Lower lobe of right lung (tissue), 2 donors: ENCODE measurements around the gene TSC22D1. TPM values are rescaled to one million over a fixed set of nuclear protein-coding genes. Genes with fewer than 3 reads are reported as not detected.

ENCODE experiments used
- ATAC-seq, 2 donors: fragments of 200-7000 bp; cut with Tn5 transposase; one replicate each; pipeline ENCODE4 v1.9.1; 2020 to 2022; ENCODE audit warnings: mild to moderate bottlenecking in 2 of 2, moderate library complexity in 2 of 2
- DNase-seq: peaks from one replicate; pipeline ENCODE4 v3.0.0-alpha.2; 2020
- H3K27ac ChIP-seq: fragments of 200-600 bp; one replicate; pipeline ENCODE4 v1.8.0; 2022
- H3K27me3 ChIP-seq: fragments of 200-600 bp; one replicate; pipeline ENCODE4 v1.8.0; 2022; ENCODE audit warnings: low read depth
- H3K36me3 ChIP-seq: fragments of 200-600 bp; one replicate; pipeline ENCODE4 v1.8.0; 2022; ENCODE audit warnings: mild to moderate bottlenecking
- H3K4me1 ChIP-seq: fragments of 200-600 bp; one replicate; pipeline ENCODE4 v1.8.0; 2022
- H3K4me3 ChIP-seq: fragments of 200-600 bp; one replicate; pipeline ENCODE4 v1.8.0; 2022; ENCODE audit warnings: mild to moderate bottlenecking
- H3K9me3 ChIP-seq: fragments of 200-600 bp; one replicate; pipeline ENCODE4 v1.8.0; 2022
- intact Hi-C: fragments of 100-400 bp; cut with DNase I; formaldehyde crosslinking; loops from one replicate; pipeline ENCODE4 v1.11.0; 2022
- total RNA-seq: library from RNA; stranded (reverse); fragmentation: NEBNext Ultra II Directional; extraction: Animal tissue kit (Norgen Biotek cat#: 25700); gene quantifications from one replicate; pipeline ENCODE4 v1.2.1, GENCODE V29; 2021
- TF ChIP-seq, protein P1 (sequence below): fragments of 200-600 bp; IDR thresholded peaks from one replicate; pipeline ENCODE4 v1.8.0; 2022; ENCODE audit warnings: antibody characterized with exemption, mild to moderate bottlenecking
- donor health status: DM: no; HTN: yes; CAD: no; lungs with severe emphysema.

TSC22D1 gene
- total RNA-seq, 1 donor from 2014 or later: 163 TPM

DNA sequence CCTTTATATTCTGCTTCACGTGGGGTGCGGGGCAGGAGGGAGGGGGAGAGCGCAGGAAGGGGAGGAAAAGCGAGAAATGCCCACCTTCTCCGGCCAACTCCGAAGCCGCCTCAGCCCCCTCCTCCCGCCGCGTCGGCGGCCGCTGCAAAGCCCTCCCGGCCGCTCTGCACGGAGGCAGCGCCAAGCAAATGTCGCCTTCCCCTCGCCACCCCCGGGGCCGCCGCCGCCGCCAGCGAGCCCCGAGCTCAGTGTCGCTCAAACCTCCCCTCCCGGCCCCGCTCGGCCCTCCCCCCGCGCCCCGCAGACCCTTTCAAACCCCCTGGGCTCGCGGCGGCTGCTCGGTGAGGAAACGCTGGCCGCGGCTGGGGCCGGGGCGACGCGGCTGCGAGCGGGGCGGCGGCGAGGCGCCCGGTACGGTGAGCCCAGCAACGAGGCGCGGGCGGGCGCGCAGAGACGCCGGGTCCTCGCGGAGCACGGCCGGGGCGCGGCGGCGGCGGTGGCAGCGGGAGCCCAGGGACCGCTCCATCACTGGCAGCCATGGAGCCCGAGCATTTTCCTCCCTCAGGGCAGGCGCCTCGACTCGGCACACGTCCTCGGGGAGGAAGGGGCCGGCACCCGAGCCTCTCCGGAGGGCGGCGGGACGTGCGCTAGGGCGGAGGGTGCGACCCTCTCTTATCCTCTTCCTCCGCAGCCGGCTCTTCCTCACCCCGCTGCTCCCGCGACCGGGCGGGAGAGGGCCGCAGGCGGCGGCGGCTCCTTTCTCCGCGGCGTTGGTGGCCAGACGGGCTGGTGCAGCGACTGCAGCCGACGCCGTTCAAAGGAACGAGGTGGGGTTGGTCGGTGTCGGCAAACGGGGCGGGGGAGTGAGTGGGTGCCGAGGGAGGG, 463 bp upstream of the TSC22D1 start:
- no peaks in the 10 kb centered on the region for H3K36me3 ChIP-seq
- H3K27ac ChIP-seq: peak overlapping the region; percentile 95
- intact Hi-C loops: no loop called here
- TF ChIP-seq, protein P1, sequence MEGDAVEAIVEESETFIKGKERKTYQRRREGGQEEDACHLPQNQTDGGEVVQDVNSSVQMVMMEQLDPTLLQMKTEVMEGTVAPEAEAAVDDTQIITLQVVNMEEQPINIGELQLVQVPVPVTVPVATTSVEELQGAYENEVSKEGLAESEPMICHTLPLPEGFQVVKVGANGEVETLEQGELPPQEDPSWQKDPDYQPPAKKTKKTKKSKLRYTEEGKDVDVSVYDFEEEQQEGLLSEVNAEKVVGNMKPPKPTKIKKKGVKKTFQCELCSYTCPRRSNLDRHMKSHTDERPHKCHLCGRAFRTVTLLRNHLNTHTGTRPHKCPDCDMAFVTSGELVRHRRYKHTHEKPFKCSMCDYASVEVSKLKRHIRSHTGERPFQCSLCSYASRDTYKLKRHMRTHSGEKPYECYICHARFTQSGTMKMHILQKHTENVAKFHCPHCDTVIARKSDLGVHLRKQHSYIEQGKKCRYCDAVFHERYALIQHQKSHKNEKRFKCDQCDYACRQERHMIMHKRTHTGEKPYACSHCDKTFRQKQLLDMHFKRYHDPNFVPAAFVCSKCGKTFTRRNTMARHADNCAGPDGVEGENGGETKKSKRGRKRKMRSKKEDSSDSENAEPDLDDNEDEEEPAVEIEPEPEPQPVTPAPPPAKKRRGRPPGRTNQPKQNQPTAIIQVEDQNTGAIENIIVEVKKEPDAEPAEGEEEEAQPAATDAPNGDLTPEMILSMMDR: no peak
- peak; percentile 35 to 60 for ATAC-seq
- no peaks in the 10 kb centered on the region for H3K27me3 ChIP-seq
- H3K4me1 ChIP-seq: peaks cover 48% of the 10 kb centered on the region
- H3K4me3 ChIP-seq: peak overlapping the region; percentile 93
- H3K9me3 ChIP-seq: no peaks in the 10 kb centered on the region
- peak; percentile 52 for DNase-seq

DNA sequence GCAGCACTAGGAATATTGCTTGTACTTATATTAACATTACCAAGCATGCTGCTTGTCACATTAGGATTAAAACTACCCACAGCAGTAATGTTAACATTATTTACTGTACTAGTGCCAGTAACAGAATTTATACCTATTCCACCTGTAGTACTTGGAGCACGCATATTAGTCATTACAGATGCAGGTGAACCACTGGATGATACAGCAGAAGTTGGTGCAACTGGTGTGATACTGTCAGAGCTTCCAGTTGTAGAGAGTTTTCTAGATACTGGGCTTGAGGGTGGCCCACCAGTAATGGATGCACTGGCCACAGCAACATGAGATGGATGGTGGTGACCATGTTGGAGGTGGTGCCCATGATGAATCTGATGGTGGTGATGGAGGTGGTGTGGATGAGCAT, 1.1 kb downstream of the TSC22D1 start:
- TF ChIP-seq, protein P1: no peak
- Histone ChIP-seq H3K27ac (no peak overlapping the region), H3K4me1 (peaks cover 48% of the 10 kb centered on the region), H3K4me3 (peak overlapping the region; percentile 93), H3K9me3 (no peaks in the 10 kb centered on the region), H3K36me3 (no peaks in the 10 kb centered on the region), H3K27me3 (no peaks in the 10 kb centered on the region)
- intact Hi-C loops: no loop called here
- DNase-seq (no peak), ATAC-seq (no peak)

DNA sequence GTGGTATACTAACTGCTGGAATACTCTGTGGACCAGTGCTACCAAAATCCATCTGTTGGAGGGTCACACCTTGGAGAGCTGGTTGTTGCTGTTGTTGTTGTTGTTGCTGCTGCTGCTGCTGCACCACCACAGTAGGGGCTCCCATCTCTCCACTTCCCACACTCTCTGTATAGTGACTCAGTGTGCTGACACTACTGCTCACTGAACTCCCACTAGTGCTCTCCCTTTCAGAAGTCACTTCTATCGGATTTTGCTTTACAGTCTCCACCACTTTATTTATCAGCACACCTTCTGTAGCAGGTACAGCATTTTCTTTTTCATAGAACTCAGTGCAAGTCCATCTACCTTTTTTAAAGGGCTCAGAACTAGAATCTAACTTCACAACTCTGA, 1.7 kb downstream of the TSC22D1 start:
- intact Hi-C loops: no loop called here
- no peak for ATAC-seq
- DNase-seq: no peak
- Histone ChIP-seq H3K9me3 (no peaks in the 10 kb centered on the region), H3K27ac (no peak overlapping the region), H3K36me3 (no peaks in the 10 kb centered on the region), H3K27me3 (no peaks in the 10 kb centered on the region), H3K4me3 (peak overlapping the region; percentile 93), H3K4me1 (peaks cover 48% of the 10 kb centered on the region)
- TF ChIP-seq, protein P1: no peak

DNA sequence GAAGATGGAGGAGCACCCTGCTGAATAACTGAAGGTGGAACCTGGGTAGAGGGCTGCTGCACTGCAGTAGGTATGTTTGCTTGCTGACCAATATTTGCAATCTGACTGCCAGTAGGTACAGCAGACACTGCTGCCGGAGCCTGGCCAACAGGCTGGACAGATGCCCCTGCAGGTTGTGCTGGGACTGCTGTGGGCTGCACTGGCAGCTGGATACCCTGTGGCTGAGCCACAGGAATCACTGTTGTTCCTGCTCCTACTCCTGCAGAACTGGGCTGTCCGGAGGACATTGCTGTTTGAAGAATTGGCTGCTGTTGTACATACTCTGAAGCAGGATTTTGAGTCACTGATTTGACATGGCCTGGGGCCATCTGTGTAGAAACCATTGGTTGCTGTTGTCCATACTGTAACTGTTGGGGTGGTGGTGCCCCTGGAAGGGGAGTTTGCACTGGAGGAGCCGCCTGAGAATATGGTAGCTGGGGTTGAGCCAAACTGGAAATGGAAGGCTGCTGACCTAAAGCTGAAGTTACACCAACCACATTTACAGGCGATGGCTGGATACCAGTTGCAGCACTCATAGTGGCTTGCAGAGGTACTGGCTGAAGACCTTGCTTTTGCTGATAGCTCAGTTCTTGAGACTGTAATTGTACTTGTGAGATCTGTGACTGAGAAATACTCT, 2.2 kb downstream of the TSC22D1 start:
- no peak for ATAC-seq

DNA sequence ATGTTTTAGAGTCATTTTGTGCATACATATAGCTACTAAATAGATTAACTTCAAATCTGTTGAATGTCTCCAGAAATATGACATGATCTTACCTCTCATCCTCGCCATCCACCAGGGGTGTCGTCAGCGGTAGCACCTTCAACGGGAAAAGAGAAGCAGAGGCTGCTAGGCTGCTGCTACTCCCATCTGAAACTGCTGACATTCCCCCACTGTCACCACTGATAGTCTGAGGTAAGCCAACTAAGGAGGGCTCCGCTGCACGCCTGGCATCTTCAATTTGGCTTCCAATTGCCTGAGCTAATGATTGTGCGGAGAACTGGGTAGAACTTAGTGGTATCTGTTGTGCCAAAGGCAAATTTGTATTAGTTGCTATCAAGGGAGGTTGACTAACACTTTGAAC, 3.1 kb downstream of the TSC22D1 start:
- intact Hi-C loops: no loop called here
- Histone ChIP-seq H3K4me3 (peak overlapping the region; percentile 93), H3K27me3 (no peaks in the 10 kb centered on the region), H3K9me3 (no peaks in the 10 kb centered on the region), H3K36me3 (no peaks in the 10 kb centered on the region), H3K27ac (no peak overlapping the region), H3K4me1 (peaks cover 42% of the 10 kb centered on the region)
- TF ChIP-seq, protein P1: no peak
- ATAC-seq (no peak), DNase-seq (no peak)

More for the DNA sequence above, 2.2 kb downstream of the TSC22D1 start:
- intact Hi-C loops: no loop called here
- no peak for DNase-seq
- Histone ChIP-seq H3K27ac (no peak overlapping the region), H3K4me1 (peaks cover 48% of the 10 kb centered on the region), H3K36me3 (no peaks in the 10 kb centered on the region), H3K9me3 (no peaks in the 10 kb centered on the region), H3K4me3 (peak overlapping the region; percentile 93), H3K27me3 (no peaks in the 10 kb centered on the region)
- TF ChIP-seq, protein P1: no peak
